GM12878 (cell line): ENCODE results near the gene MAGI1. TPM values are rescaled to one million over a fixed set of nuclear protein-coding genes. Genes with fewer than 3 reads are reported as not detected.

Source experiments
- ATAC-seq: fragments of 200-7000 bp; cut with Tn5 transposase; 3 replicates; pipeline ENCODE4 v1.9.1; 2020; ENCODE audit warnings: mild to moderate bottlenecking, moderate library complexity
- BruUV-seq: library from RNA; stranded (reverse); fragments of 400-500 nt; replicated peaks from 2 replicates; lab custom pipeline; 2021; lab: Mats Ljungman, UMichigan
- CTCF ChIA-PET: fragments of 300-600 bp; sonication (Branson Sonifier 250); formaldehyde crosslinking; extraction: SDS; loops from one replicate; lab custom pipeline; 2021; ENCODE audit warnings: inconsistent platforms; lab: Yijun Ruan, JAX
- POLR2A ChIA-PET: fragments of 350-600 bp; formaldehyde crosslinking; extraction: SDS; loops from one replicate; lab custom pipeline; 2021; ENCODE audit warnings: inconsistent platforms; lab: Charles Lee
- RAD21 ChIA-PET: fragments of 300-600 bp; sonication (Branson Sonifier 250); formaldehyde crosslinking; loops from one replicate; lab custom pipeline; 2023; ENCODE audit warnings: antibody characterized with exemption; ENCODE audit not compliant: unreplicated experiment; lab: Charles Lee
- SMC1A ChIA-PET: fragments of 300-600 bp; sonication (Branson Sonifier 250); formaldehyde crosslinking; loops from one replicate; lab custom pipeline; 2023; ENCODE audit not compliant: unreplicated experiment, uncharacterized antibody; lab: Charles Lee
- DNase-seq: peaks from one replicate; pipeline ENCODE4 v3.0.0-alpha.2; 2011; ENCODE audit warnings: low read depth, low spot score
- FAIRE-seq: peaks from 3 replicates; lab custom pipeline; 2011; peaks lifted over from hg19 to GRCh38; lab: Jason Lieb, UNC
- H2AFZ ChIP-seq: 2 replicates; pipeline ENCODE4 v1.6.0; 2011; ENCODE audit warnings: low read depth, low read length, control low read depth; ENCODE audit not compliant: control insufficient read depth
- H3K27ac ChIP-seq: 2 replicates; pipeline ENCODE4 v1.5.1; 2011; ENCODE audit warnings: control low read depth; ENCODE audit not compliant: control insufficient read depth, insufficient read depth
- H3K27me3 ChIP-seq, 2 experiments: replicated peaks in 1 of 2; 2 replicates each; pipeline versions ENCODE4 v1.6.0 to v1.6.1; 2011; ENCODE audit warnings: low read length in 1 of 2; ENCODE audit not compliant: control insufficient read depth in 2 of 2, insufficient read depth in 2 of 2
- H3K36me3 ChIP-seq, 2 experiments: 2 replicates each; pipeline ENCODE4 v1.5.1; 2011; ENCODE audit warnings: low read length in 1 of 2; ENCODE audit not compliant: control insufficient read depth in 2 of 2, insufficient read depth in 2 of 2
- H3K4me1 ChIP-seq: 2 replicates; pipeline ENCODE4 v1.6.1; 2011; ENCODE audit warnings: mild to moderate bottlenecking, low read length, moderate library complexity, mixed read lengths; ENCODE audit not compliant: control insufficient read depth, insufficient read depth
- H3K4me2 ChIP-seq: 2 replicates; pipeline ENCODE4 v1.6.0; 2011; ENCODE audit warnings: control low read depth; ENCODE audit not compliant: control insufficient read depth, insufficient read depth
- H3K4me3 ChIP-seq: fragments of 200-600 bp; sonication (generic); 2 replicates; pipeline ENCODE4 v1.5.1; 2016
- H3K79me2 ChIP-seq: 2 replicates; pipeline ENCODE4 v1.6.0; 2011; ENCODE audit warnings: low read length; ENCODE audit not compliant: control insufficient read depth, insufficient read depth
- H3K9ac ChIP-seq: 2 replicates; pipeline ENCODE4 v1.8.0; 2011; ENCODE audit warnings: low read length, control low read depth, mixed read lengths; ENCODE audit not compliant: control insufficient read depth, insufficient read depth
- H3K9me3 ChIP-seq: replicated peaks from 3 replicates; pipeline ENCODE4 v1.5.1; 2011; ENCODE audit warnings: mild to moderate bottlenecking, low read length; ENCODE audit not compliant: control insufficient read depth, insufficient read depth
- H4K20me1 ChIP-seq: 2 replicates; pipeline ENCODE4 v1.6.0; 2011; ENCODE audit not compliant: control insufficient read depth, insufficient read depth
- CTCF ChIP-seq, 3 experiments: IDR thresholded peaks in 2 of 3; conservative IDR thresholded peaks in 1 of 3; 2 replicates each; pipeline ENCODE4 v1.5.1; 2011; ENCODE audit warnings: low read depth in 3 of 3, low read length in 3 of 3, mild to moderate bottlenecking in 3 of 3, control low read depth in 2 of 3, moderate library complexity in 2 of 3, inconsistent platforms in 1 of 3, mixed read lengths in 1 of 3; ENCODE audit not compliant: control insufficient read depth in 2 of 3, insufficient read depth in 1 of 3; ENCODE audit errors: extremely low read depth in 1 of 3
- MTA3 ChIP-seq: IDR thresholded peaks from 2 replicates; pipeline ENCODE4 v1.6.1; 2012; ENCODE audit warnings: low read length, inconsistent platforms, borderline replicate concordance
- PBX3 ChIP-seq: IDR thresholded peaks from 2 replicates; pipeline ENCODE4 v1.6.1; 2011; ENCODE audit warnings: mild to moderate bottlenecking, low read depth, low read length, moderate library complexity; ENCODE audit not compliant: insufficient replicate concordance
- RUNX3 ChIP-seq: IDR thresholded peaks from 2 replicates; pipeline ENCODE4 v1.6.1; 2012; ENCODE audit warnings: low read length, inconsistent platforms
- SIN3A ChIP-seq: IDR thresholded peaks from 2 replicates; pipeline ENCODE4 v1.6.1; 2012; ENCODE audit warnings: low read depth, low read length, improper control_type of control experiment
- WGBS: methylation state at CpG from one replicate; pipeline ENCODE4 v1.1.6; 2016; ENCODE audit warnings: low lambda C conversion rate; ENCODE audit not compliant: insufficient replicate concordance, insufficient coverage; ENCODE audit errors: missing lambda C conversion rate; 5-methylcytosine and 5-hydroxymethylcytosine counted together
- in situ Hi-C: fragments of 300-500 bp; cut with MboI; formaldehyde crosslinking; loops from 9 replicates; pipeline ENCODE4 v1.14.3; 2018; ENCODE audit warnings: mixed read lengths
- intact Hi-C: fragments of 100-400 bp; cut with micrococcal nuclease; formaldehyde crosslinking; loops from one replicate; pipeline ENCODE4 v1.14.2; 2022; ENCODE audit not compliant: unreplicated experiment
- polyA plus RNA-seq, 11 experiments: library from polyadenylated mRNA; depleted of rRNA in 4 of 11; unstranded in 6 of 11; stranded (reverse) in 5 of 11; fragments of >200 nt; fragmentation: Nextera tagmentation in 4 of 11; fragmentation: Illumina TruSeq in 1 of 11; extraction: Ambion mirVana in 4 of 11; extraction: Trizol in 1 of 11; gene quantifications; 1 replicate in 1 of 11; 2 replicates in 10 of 11; pipeline versions ENCODE4 v1.2.1 to v1.2.3, GENCODE V29; 2011 to 2016; ENCODE audit warnings: inconsistent platforms in 2 of 11, missing spikeins in 2 of 11, low read depth in 1 of 11
- total RNA-seq, 4 experiments: library from RNA; depleted of rRNA in 3 of 4; stranded (reverse); fragments of >200 nt in 3 of 4; fragmentation: Illumina TruSeq in 1 of 4; extraction: Trizol in 1 of 4; gene quantifications; 2 replicates each; pipeline versions ENCODE4 v1.2.1 to v1.2.3, GENCODE V29; 2013 to 2021
- TF ChIP-seq, protein P1 (sequence below): fragments of 450-650 bp; IDR thresholded peaks from 2 replicates; pipeline ENCODE4 v1.6.1; 2017; ENCODE audit warnings: low read depth, mild to moderate bottlenecking, moderate library complexity

Gene MAGI1
- total and polyA plus RNA-seq, 10 of the 15 experiments (the other 5 are each of a cell fraction or from before 2014, with no cell fraction given): 0.02 to 3.3 (median 0.29) TPM; not detected in 1

GRCh38 chr3:65647369-65647768, 391.3 kb downstream of the MAGI1 start:
- no peak overlapping the region for H2AFZ ChIP-seq
- H4K20me1 ChIP-seq: no peaks in the 10 kb centered on the region
- ChIA-PET POLR2A (no interaction called here), RAD21 (no interaction called here), SMC1A (no interaction called here), CTCF (no interaction called here)
- TF ChIP-seq SIN3A (no peak), CTCF (IDR thresholded peaks at IDR 0.05 in 2 of 3, conservative IDR thresholded peaks at IDR 0.05 in 1 of 3; ENCODE audit: control insufficient read depth in 2 of 3, extremely low read depth in 1 of 3, insufficient read depth in 1 of 3, low read depth in 3 of 3, low read length in 3 of 3) (no peak), MTA3 (no peak), PBX3 (no peak), RUNX3 (no peak)
- TF ChIP-seq, protein P1, sequence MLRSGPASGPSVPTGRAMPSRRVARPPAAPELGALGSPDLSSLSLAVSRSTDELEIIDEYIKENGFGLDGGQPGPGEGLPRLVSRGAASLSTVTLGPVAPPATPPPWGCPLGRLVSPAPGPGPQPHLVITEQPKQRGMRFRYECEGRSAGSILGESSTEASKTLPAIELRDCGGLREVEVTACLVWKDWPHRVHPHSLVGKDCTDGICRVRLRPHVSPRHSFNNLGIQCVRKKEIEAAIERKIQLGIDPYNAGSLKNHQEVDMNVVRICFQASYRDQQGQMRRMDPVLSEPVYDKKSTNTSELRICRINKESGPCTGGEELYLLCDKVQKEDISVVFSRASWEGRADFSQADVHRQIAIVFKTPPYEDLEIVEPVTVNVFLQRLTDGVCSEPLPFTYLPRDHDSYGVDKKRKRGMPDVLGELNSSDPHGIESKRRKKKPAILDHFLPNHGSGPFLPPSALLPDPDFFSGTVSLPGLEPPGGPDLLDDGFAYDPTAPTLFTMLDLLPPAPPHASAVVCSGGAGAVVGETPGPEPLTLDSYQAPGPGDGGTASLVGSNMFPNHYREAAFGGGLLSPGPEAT: no peak
- FAIRE-seq (no peak), ATAC-seq (no peak), DNase-seq (no peak)
- no TSS peak for BruUV-seq
- 0% methylated on average over 1 of the region's 1 CpG for WGBS
- H3K27ac ChIP-seq: no peak overlapping the region
- no peaks in the 10 kb centered on the region for H3K79me2 ChIP-seq
- no peaks in the 10 kb centered on the region for H3K36me3 ChIP-seq
- no peaks in the 10 kb centered on the region for H3K9me3 ChIP-seq
- intact Hi-C loops: no loop called here
- H3K27me3 ChIP-seq: no peaks in the 10 kb centered on the region
- H3K4me1 ChIP-seq: no peaks in the 10 kb centered on the region
- in situ Hi-C loops: no loop called here
- H3K4me2 ChIP-seq: no peak overlapping the region
- no peak overlapping the region for H3K4me3 ChIP-seq
- H3K9ac ChIP-seq: no peak overlapping the region
